Liver (tissue), 9 donors: ENCODE results near the gene LRRC28. TPM values are rescaled to one million over a fixed set of nuclear protein-coding genes. Genes with fewer than 3 reads are reported as not detected.

ENCODE experiments used
- DNase-seq: peaks from one replicate; pipeline ENCODE4 v3.0.0-alpha.2; 2017; ENCODE audit warnings: low spot score
- H3K27ac ChIP-seq, 2 donors: one replicate each; pipeline ENCODE4 v1.7.0; 2013; ENCODE audit warnings: inconsistent platforms in 2 of 2, low read length in 2 of 2, control low read depth in 1 of 2, low read depth in 1 of 2, mild to moderate bottlenecking in 1 of 2
- H3K27me3 ChIP-seq, 4 donors: one replicate each; pipeline versions ENCODE4 v1.6.1 to v1.7.0; 2013; ENCODE audit warnings: low read length in 3 of 4, inconsistent platforms in 1 of 4, mild to moderate bottlenecking in 1 of 4, moderate library complexity in 1 of 4; ENCODE audit not compliant: control insufficient read depth in 4 of 4, insufficient read depth in 4 of 4
- H3K36me3 ChIP-seq, 4 donors: one replicate each; pipeline versions ENCODE4 v1.6.1 to v1.7.0; 2013; ENCODE audit warnings: low read length in 3 of 4, mild to moderate bottlenecking in 3 of 4, low read depth in 1 of 4, moderate library complexity in 1 of 4; ENCODE audit not compliant: control insufficient read depth in 4 of 4, insufficient read depth in 3 of 4
- H3K4me1 ChIP-seq, 4 donors: one replicate each; pipeline versions ENCODE4 v1.6.1 to v1.7.0; 2013; ENCODE audit warnings: low read length in 3 of 4, mild to moderate bottlenecking in 3 of 4, moderate library complexity in 1 of 4; ENCODE audit not compliant: control insufficient read depth in 4 of 4, insufficient read depth in 4 of 4
- H3K4me3 ChIP-seq, 3 donors: one replicate each; pipeline versions ENCODE4 v1.6.1 to v1.7.0; 2013; ENCODE audit warnings: low read length in 3 of 3, control low read depth in 1 of 3, low read depth in 1 of 3, mild to moderate bottlenecking in 1 of 3
- H3K9ac ChIP-seq, 2 donors: one replicate each; pipeline ENCODE4 v1.7.0; 2013; ENCODE audit warnings: low read length in 2 of 2, mild to moderate bottlenecking in 2 of 2, moderate library complexity in 2 of 2, control low read depth in 1 of 2, low read depth in 1 of 2
- H3K9me3 ChIP-seq, 4 donors: one replicate each; pipeline versions ENCODE4 v1.6.1 to v1.7.0; 2013; ENCODE audit warnings: low read length in 3 of 4; ENCODE audit not compliant: control insufficient read depth in 4 of 4
- EGR1 ChIP-seq, 2 donors: IDR thresholded peaks; 2 replicates each; pipeline ENCODE4 v1.6.1; 2016 to 2018; ENCODE audit warnings: antibody characterized with exemption in 2 of 2, low read depth in 2 of 2
- FOXA2 ChIP-seq: IDR thresholded peaks from 2 replicates; pipeline ENCODE4 v1.6.1; 2016; ENCODE audit warnings: antibody characterized with exemption
- GABPA ChIP-seq, 2 donors: IDR thresholded peaks in 1 of 2; conservative IDR thresholded peaks in 1 of 2; 2 replicates each; pipeline ENCODE4 v1.6.1; 2016; ENCODE audit warnings: antibody characterized with exemption in 2 of 2, mild to moderate bottlenecking in 1 of 2, moderate library complexity in 1 of 2
- HNF4A ChIP-seq, 2 donors: conservative IDR thresholded peaks; 2 replicates each; pipeline ENCODE4 v1.6.1; 2016; ENCODE audit warnings: antibody characterized with exemption in 2 of 2, mild to moderate bottlenecking in 2 of 2
- HNF4G ChIP-seq: IDR thresholded peaks from 2 replicates; pipeline ENCODE4 v1.6.1; 2016; ENCODE audit warnings: antibody characterized with exemption
- JUND ChIP-seq, 2 donors: IDR thresholded peaks; 2 replicates each; pipeline ENCODE4 v1.6.1; 2016; ENCODE audit warnings: antibody characterized with exemption in 2 of 2
- NR2F2 ChIP-seq: IDR thresholded peaks from 2 replicates; pipeline ENCODE4 v1.6.1; 2016; ENCODE audit warnings: antibody characterized with exemption
- RAD21 ChIP-seq, 2 donors: IDR thresholded peaks; 2 replicates each; pipeline ENCODE4 v1.6.1; 2016; ENCODE audit warnings: antibody characterized with exemption in 2 of 2, mild to moderate bottlenecking in 2 of 2
- RXRA ChIP-seq, 2 donors: IDR thresholded peaks; 2 replicates each; pipeline ENCODE4 v1.6.1; 2017 to 2018; ENCODE audit warnings: antibody characterized with exemption in 2 of 2, mild to moderate bottlenecking in 1 of 2
- SP1 ChIP-seq: IDR thresholded peaks from 2 replicates; pipeline ENCODE4 v1.6.1; 2018; ENCODE audit warnings: antibody characterized with exemption, mild to moderate bottlenecking
- TAF1 ChIP-seq: conservative IDR thresholded peaks from 2 replicates; pipeline ENCODE4 v1.6.1; 2016; ENCODE audit warnings: antibody characterized with exemption, mild to moderate bottlenecking
- YY1 ChIP-seq: IDR thresholded peaks from 2 replicates; pipeline ENCODE4 v1.6.1; 2016; ENCODE audit warnings: antibody characterized with exemption, mild to moderate bottlenecking
- WGBS: extraction: QIAGEN DNeasy Blood & Tissue Kit; methylation state at CpG from one replicate; pipeline ENCODE4 v1.1.7; 2013; 5-methylcytosine and 5-hydroxymethylcytosine counted together
- polyA plus RNA-seq, 2 donors: library from polyadenylated mRNA; stranded (reverse) in 1 of 2; unstranded in 1 of 2; fragments of 200-250 nt in 1 of 2; fragments of >200 nt in 1 of 2; fragmentation: Nextera tagmentation in 1 of 2; extraction: Ambion mirVana in 1 of 2; gene quantifications; one replicate each; pipeline versions ENCODE4 v1.2.1 to v1.2.3, GENCODE V29; 2013 to 2015
- total RNA-seq, 2 donors: library from RNA; depleted of rRNA; stranded (reverse); fragments of >200 nt; gene quantifications; one replicate each; pipeline ENCODE4 v1.2.3, GENCODE V29; 2014
- TF ChIP-seq, protein P1 (sequence below): IDR thresholded peaks from 2 replicates; pipeline ENCODE4 v1.6.1; 2016; ENCODE audit warnings: antibody characterized with exemption
- TF ChIP-seq, protein P2 (sequence below): IDR thresholded peaks from 2 replicates; pipeline ENCODE4 v1.6.1; 2016; ENCODE audit warnings: antibody characterized with exemption
- TF ChIP-seq, protein P3 (sequence below): fragments of 150-350 bp; IDR thresholded peaks from 2 replicates; pipeline ENCODE4 v1.5.1; 2017; ENCODE audit warnings: improper control_type of control experiment, low read depth, low read length; ENCODE audit not compliant: missing input control
- TF ChIP-seq, protein P4 (sequence below): IDR thresholded peaks from 2 replicates; pipeline ENCODE4 v1.6.1; 2016; ENCODE audit warnings: antibody characterized with exemption
- donor health status: healthy.
- donor health status: healthy.
- donor health status: healthy.
- donor health status: healthy.
- donor health status: healthy.

Gene LRRC28
- total and polyA plus RNA-seq, 4 donors: 15.4 to 46.6 (median 41.0) TPM

DNA sequence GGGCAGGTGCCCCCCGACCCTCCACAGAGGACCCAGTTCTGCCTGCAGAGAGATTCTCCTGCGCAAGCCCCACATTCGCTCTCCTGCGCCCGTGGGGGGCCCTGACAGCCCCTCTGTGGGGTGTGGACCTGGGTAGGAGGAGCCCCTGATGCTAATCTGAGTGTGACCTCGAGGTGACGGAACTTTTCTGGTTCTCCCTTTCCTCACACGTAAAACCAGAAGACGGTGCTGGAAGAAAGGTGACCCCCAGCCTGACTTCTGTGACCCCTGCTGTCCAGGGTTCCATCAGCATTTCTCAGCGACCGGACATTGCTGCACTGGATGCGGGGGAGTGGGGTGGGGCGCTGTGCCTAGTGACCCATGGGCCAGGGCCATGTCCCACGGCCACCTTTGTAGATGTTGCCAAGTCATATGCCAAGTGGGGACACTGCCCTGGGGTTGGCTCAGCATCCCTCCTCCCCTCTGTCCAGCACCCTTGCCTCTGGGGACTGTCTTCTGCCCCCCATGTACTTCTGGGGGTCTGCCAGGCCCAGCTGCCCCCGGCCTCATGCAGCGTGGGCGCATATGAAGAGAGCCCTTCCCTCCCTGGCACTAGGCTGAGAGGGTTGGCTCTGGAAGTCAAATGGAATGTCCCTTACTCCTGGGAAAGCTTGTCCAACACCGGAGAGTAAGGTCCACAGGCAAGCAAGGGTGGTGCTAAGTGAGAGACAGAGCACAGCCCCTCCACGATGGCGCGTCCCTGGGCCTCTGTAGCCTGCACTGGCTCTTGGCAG, 185.4 kb downstream of the LRRC28 start:
- no peak for DNase-seq
- no peaks in the 10 kb centered on the region for H3K36me3 ChIP-seq
- peaks cover 0 to 2% (median 0%) of the 10 kb centered on the region in 4 donors for H3K27me3 ChIP-seq
- H3K9me3 ChIP-seq: no peaks in the 10 kb centered on the region
- no peak for TF ChIP-seq EGR1 (IDR thresholded peaks at IDR 0.05; ENCODE audit: low read depth in 2 of 2)
- no peak for TF ChIP-seq FOXA2
- no peak for TF ChIP-seq YY1
- TF ChIP-seq HNF4A (conservative IDR thresholded peaks at IDR 0.05): no peak
- TF ChIP-seq RXRA (IDR thresholded peaks at IDR 0.05): no peak
- no peak for TF ChIP-seq TAF1
- TF ChIP-seq, protein P1, sequence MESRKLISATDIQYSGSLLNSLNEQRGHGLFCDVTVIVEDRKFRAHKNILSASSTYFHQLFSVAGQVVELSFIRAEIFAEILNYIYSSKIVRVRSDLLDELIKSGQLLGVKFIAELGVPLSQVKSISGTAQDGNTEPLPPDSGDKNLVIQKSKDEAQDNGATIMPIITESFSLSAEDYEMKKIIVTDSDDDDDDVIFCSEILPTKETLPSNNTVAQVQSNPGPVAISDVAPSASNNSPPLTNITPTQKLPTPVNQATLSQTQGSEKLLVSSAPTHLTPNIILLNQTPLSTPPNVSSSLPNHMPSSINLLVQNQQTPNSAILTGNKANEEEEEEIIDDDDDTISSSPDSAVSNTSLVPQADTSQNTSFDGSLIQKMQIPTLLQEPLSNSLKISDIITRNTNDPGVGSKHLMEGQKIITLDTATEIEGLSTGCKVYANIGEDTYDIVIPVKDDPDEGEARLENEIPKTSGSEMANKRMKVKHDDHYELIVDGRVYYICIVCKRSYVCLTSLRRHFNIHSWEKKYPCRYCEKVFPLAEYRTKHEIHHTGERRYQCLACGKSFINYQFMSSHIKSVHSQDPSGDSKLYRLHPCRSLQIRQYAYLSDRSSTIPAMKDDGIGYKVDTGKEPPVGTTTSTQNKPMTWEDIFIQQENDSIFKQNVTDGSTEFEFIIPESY: no peak
- TF ChIP-seq SP1: no peak
- TF ChIP-seq, protein P2, sequence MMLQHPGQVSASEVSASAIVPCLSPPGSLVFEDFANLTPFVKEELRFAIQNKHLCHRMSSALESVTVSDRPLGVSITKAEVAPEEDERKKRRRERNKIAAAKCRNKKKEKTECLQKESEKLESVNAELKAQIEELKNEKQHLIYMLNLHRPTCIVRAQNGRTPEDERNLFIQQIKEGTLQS: no peak
- TF ChIP-seq HNF4G: no peak
- TF ChIP-seq JUND (IDR thresholded peaks at IDR 0.05): no peak
- no peak for TF ChIP-seq NR2F2
- no peak for TF ChIP-seq GABPA (IDR thresholded peaks at IDR 0.05 in 1 of 2, conservative IDR thresholded peaks at IDR 0.05 in 1 of 2)
- H3K9ac ChIP-seq: no peak overlapping the region
- no peak overlapping the region for H3K27ac ChIP-seq
- H3K4me1 ChIP-seq: no peaks in the 10 kb centered on the region
- 83% methylated on average over 21 of the region's 21 CpGs for WGBS
- H3K4me3 ChIP-seq: no peak overlapping the region

- 85% methylated on average over 23 of the region's 23 CpGs for WGBS
- TF ChIP-seq, protein P3, sequence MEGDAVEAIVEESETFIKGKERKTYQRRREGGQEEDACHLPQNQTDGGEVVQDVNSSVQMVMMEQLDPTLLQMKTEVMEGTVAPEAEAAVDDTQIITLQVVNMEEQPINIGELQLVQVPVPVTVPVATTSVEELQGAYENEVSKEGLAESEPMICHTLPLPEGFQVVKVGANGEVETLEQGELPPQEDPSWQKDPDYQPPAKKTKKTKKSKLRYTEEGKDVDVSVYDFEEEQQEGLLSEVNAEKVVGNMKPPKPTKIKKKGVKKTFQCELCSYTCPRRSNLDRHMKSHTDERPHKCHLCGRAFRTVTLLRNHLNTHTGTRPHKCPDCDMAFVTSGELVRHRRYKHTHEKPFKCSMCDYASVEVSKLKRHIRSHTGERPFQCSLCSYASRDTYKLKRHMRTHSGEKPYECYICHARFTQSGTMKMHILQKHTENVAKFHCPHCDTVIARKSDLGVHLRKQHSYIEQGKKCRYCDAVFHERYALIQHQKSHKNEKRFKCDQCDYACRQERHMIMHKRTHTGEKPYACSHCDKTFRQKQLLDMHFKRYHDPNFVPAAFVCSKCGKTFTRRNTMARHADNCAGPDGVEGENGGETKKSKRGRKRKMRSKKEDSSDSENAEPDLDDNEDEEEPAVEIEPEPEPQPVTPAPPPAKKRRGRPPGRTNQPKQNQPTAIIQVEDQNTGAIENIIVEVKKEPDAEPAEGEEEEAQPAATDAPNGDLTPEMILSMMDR: no peak
- TF ChIP-seq, protein P4, sequence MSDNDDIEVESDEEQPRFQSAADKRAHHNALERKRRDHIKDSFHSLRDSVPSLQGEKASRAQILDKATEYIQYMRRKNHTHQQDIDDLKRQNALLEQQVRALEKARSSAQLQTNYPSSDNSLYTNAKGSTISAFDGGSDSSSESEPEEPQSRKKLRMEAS: no peak
- TF ChIP-seq, protein P1: no peak
- TF ChIP-seq RAD21 (IDR thresholded peaks at IDR 0.05) (no peak), HNF4A (conservative IDR thresholded peaks at IDR 0.05) (no peak), HNF4G (no peak), JUND (IDR thresholded peaks at IDR 0.05) (no peak), YY1 (no peak), FOXA2 (no peak), EGR1 (IDR thresholded peaks at IDR 0.05; ENCODE audit: low read depth in 2 of 2) (no peak), RXRA (IDR thresholded peaks at IDR 0.05) (no peak)
- Histone ChIP-seq H3K27me3 (peaks cover 0 to 2% (median 0%) of the 10 kb centered on the region in 4 donors), H3K9ac (no peak overlapping the region), H3K27ac (no peak overlapping the region), H3K4me1 (no peaks in the 10 kb centered on the region), H3K36me3 (no peaks in the 10 kb centered on the region), H3K4me3 (no peak overlapping the region), H3K9me3 (no peaks in the 10 kb centered on the region)
- DNase-seq: no peak
These were observed 186.3 kb downstream of the LRRC28 start for GRCh38 chr15:99437315-99438223.
